ENCODE results near the gene COL6A6. TPM values are rescaled to one million over a fixed set of nuclear protein-coding genes. Genes with fewer than 3 reads are reported as not detected.

COL6A6 gene
- total RNA-seq, 1 donor from 2014 or later: 0.12 TPM

GRCh38 chr3:130517602-130518001 is 625 bp downstream of the COL6A6 start:
- H3K27me3 Mint-ChIP-seq: peaks cover 60% of the 10 kb centered on the region

GRCh38 chr3:130519754-130520153 is 2.8 kb downstream of the COL6A6 start:
- DNase-seq (ENCODE audit: low spot score, unreplicated experiment): no peak
- Mint-ChIP-seq H3K4me1 (ENCODE audit: low read depth) (peaks cover 8% of the 10 kb centered on the region), H3K4me3 (ENCODE audit: low read depth) (no peak overlapping the region), H3K27ac (no peak overlapping the region), H3K9me3 (ENCODE audit: low read depth) (no peaks in the 10 kb centered on the region), H3K36me3 (ENCODE audit: insufficient read depth) (no peaks in the 10 kb centered on the region), H3K27me3 (peaks cover 64% of the 10 kb centered on the region)
- no peak for TF ChIP-seq CTCF (IDR thresholded peaks at IDR 0.05; ENCODE audit: unreplicated experiment)

More at GRCh38 chr3:130517602-130518001, 625 bp downstream of the COL6A6 start:
- Mint-ChIP-seq H3K4me3 (ENCODE audit: low read depth) (peak overlapping the region; percentile 65), H3K36me3 (ENCODE audit: insufficient read depth) (no peaks in the 10 kb centered on the region), H3K9me3 (ENCODE audit: low read depth) (peaks cover 6% of the 10 kb centered on the region), H3K27ac (no peak overlapping the region), H3K4me1 (ENCODE audit: low read depth) (peaks cover 8% of the 10 kb centered on the region)
- TF ChIP-seq CTCF (IDR thresholded peaks at IDR 0.05; ENCODE audit: unreplicated experiment): no peak
- DNase-seq (ENCODE audit: low spot score, unreplicated experiment): no peak

- no peak overlapping the region for H3K27ac Mint-ChIP-seq
- no peak overlapping the region for H3K4me3 Mint-ChIP-seq (ENCODE audit: low read depth)
- no peaks in the 10 kb centered on the region for H3K9me3 Mint-ChIP-seq (ENCODE audit: low read depth)
- H3K4me1 Mint-ChIP-seq (ENCODE audit: low read depth): peaks cover 2% of the 10 kb centered on the region
- TF ChIP-seq CTCF (IDR thresholded peaks at IDR 0.05; ENCODE audit: unreplicated experiment): no peak
- H3K27me3 Mint-ChIP-seq: peaks cover 47% of the 10 kb centered on the region
- no peak for DNase-seq (ENCODE audit: low spot score, unreplicated experiment)
- no peaks in the 10 kb centered on the region for H3K36me3 Mint-ChIP-seq (ENCODE audit: insufficient read depth)
Measured at GRCh38 chr3:130522399-130522798, 5.4 kb downstream of the COL6A6 start.

- H3K36me3 Mint-ChIP-seq (ENCODE audit: insufficient read depth): no peaks in the 10 kb centered on the region
- peaks cover 9% of the 10 kb centered on the region for H3K4me1 Mint-ChIP-seq (ENCODE audit: low read depth)
- no peaks in the 10 kb centered on the region for H3K9me3 Mint-ChIP-seq (ENCODE audit: low read depth)
- no peak overlapping the region for H3K27ac Mint-ChIP-seq
- DNase-seq (ENCODE audit: low spot score, unreplicated experiment): no peak
- no peak overlapping the region for H3K4me3 Mint-ChIP-seq (ENCODE audit: low read depth)
- H3K27me3 Mint-ChIP-seq: peaks cover 20% of the 10 kb centered on the region
- TF ChIP-seq CTCF (IDR thresholded peaks at IDR 0.05; ENCODE audit: unreplicated experiment): no peak
Measured at GRCh38 chr3:130527426-130527825, 10.4 kb downstream of the COL6A6 start.

GRCh38 chr3:130528120-130528519 is 11.1 kb downstream of the COL6A6 start:
- H3K27ac Mint-ChIP-seq: no peak overlapping the region
- H3K9me3 Mint-ChIP-seq (ENCODE audit: low read depth): no peaks in the 10 kb centered on the region
- peaks cover 13% of the 10 kb centered on the region for H3K27me3 Mint-ChIP-seq
- H3K4me3 Mint-ChIP-seq (ENCODE audit: low read depth): no peak overlapping the region
- DNase-seq (ENCODE audit: low spot score, unreplicated experiment): no peak
- TF ChIP-seq CTCF (IDR thresholded peaks at IDR 0.05; ENCODE audit: unreplicated experiment): no peak
- H3K4me1 Mint-ChIP-seq (ENCODE audit: low read depth): peaks cover 9% of the 10 kb centered on the region
- no peaks in the 10 kb centered on the region for H3K36me3 Mint-ChIP-seq (ENCODE audit: insufficient read depth)

Data from progenitor cell of endocrine pancreas (in vitro differentiated cells).